ENCODE results near the gene LRRC3C.
"Not testable (repeated sequence)": the region's sequence is repeated elsewhere in the genome, so short reads cannot be mapped to it uniquely, and the experiment has no call there.

Gene LRRC3C

GRCh38 chr17:39924691-39925055 lies 2.9 kb upstream of the LRRC3C start:
- DNase-seq = no peak

- no peak for DNase-seq
Measured at GRCh38 chr17:39925282-39926134, 2.0 kb upstream of the LRRC3C start.

GRCh38 chr17:39926135-39926587 lies 1.4 kb upstream of the LRRC3C start:
- DNase-seq = no peak

GRCh38 chr17:39926588-39927100 lies 888 bp upstream of the LRRC3C start:
- peak; percentile 28 for DNase-seq

- no peak for DNase-seq
Measured at GRCh38 chr17:39927929-39928857, 661 bp downstream of the LRRC3C start.

GRCh38 chr17:39928858-39929645 lies 1.5 kb downstream of the LRRC3C start:
- no peak for DNase-seq

GRCh38 chr17:39929646-39930407 lies 2.3 kb downstream of the LRRC3C start:
- DNase-seq = no peak

- DNase-seq = no peak
Measured at GRCh38 chr17:39933912-39934311, 6.4 kb downstream of the LRRC3C start.

GRCh38 chr17:39934324-39934723 lies 6.8 kb downstream of the LRRC3C start:
- DNase-seq = no peak

GRCh38 chr17:39935909-39936308 lies 8.4 kb downstream of the LRRC3C start:
- DNase-seq = no peak

- no peak for DNase-seq
Measured at GRCh38 chr17:39937447-39937846, 9.9 kb downstream of the LRRC3C start.

- no peak for DNase-seq
Measured at GRCh38 chr17:39938140-39938869, 10.8 kb downstream of the LRRC3C start.

GRCh38 chr17:39939106-39939505 lies 11.6 kb downstream of the LRRC3C start:
- no peak for DNase-seq

GRCh38 chr17:39939588-39940419 lies 12.3 kb downstream of the LRRC3C start:
- no peak for DNase-seq

GRCh38 chr17:39943702-39944392 lies 16.3 kb downstream of the LRRC3C start:
- DNase-seq = no peak

GRCh38 chr17:39944393-39944711 lies 16.8 kb downstream of the LRRC3C start:
- no peak for DNase-seq

- DNase-seq = no peak
Measured at GRCh38 chr17:39946551-39947330, 19.2 kb downstream of the LRRC3C start.

- not testable (repeated sequence) for DNase-seq
Measured at GRCh38 chr17:39948489-39948828, 20.9 kb downstream of the LRRC3C start.

GRCh38 chr17:39949028-39949427 lies 21.5 kb downstream of the LRRC3C start:
- DNase-seq = no peak

All from activated T-cell treated with anti-CD3 and anti-CD28 coated beads for 4 hours (primary cell).